Effector CD8-positive, alpha-beta T cell (primary cell): ENCODE data around the gene KCNAB2.
A peak's percentile ranks its signal among the peaks of the same experiment; 100 is the strongest.
"Not testable (repeated sequence)": the region's sequence is repeated elsewhere in the genome, so short reads cannot be mapped to it uniquely, and the experiment has no call there.

ENCODE experiments used
- DNase-seq: peaks from one replicate; lab custom pipeline; 2025; lab: John Stamatoyannopoulos, UW

Gene KCNAB2

GRCh38 chr1:6010554-6010953 is 35.1 kb upstream of the KCNAB2 start:
- DNase-seq: no peak

- DNase-seq: no peak
These were observed 34.3 kb upstream of the KCNAB2 start for GRCh38 chr1:6011161-6011945.

GRCh38 chr1:6011946-6012258 is 33.8 kb upstream of the KCNAB2 start:
- no peak for DNase-seq

- no peak for DNase-seq
These were observed 33.0 kb upstream of the KCNAB2 start for GRCh38 chr1:6012529-6013318.

- no peak for DNase-seq
These were observed 32.2 kb upstream of the KCNAB2 start for GRCh38 chr1:6013491-6013890.

- no peak for DNase-seq
These were observed 31.3 kb upstream of the KCNAB2 start for GRCh38 chr1:6014130-6014999.

- DNase-seq: no peak
These were observed 29.4 kb upstream of the KCNAB2 start for GRCh38 chr1:6016191-6016865.

GRCh38 chr1:6017654-6018053 is 28.0 kb upstream of the KCNAB2 start:
- DNase-seq: not testable (repeated sequence)

GRCh38 chr1:6019166-6019845 is 26.4 kb upstream of the KCNAB2 start:
- DNase-seq: no peak

GRCh38 chr1:6022193-6022592 is 23.5 kb upstream of the KCNAB2 start:
- no peak for DNase-seq

GRCh38 chr1:6023346-6023745 is 22.3 kb upstream of the KCNAB2 start:
- DNase-seq: no peak

- DNase-seq: no peak
These were observed 21.3 kb upstream of the KCNAB2 start for GRCh38 chr1:6024376-6024775.

- DNase-seq: no peak
These were observed 20.2 kb upstream of the KCNAB2 start for GRCh38 chr1:6025269-6026094.

- peak; percentile 81 for DNase-seq
These were observed 19.4 kb upstream of the KCNAB2 start for GRCh38 chr1:6026095-6026809.

GRCh38 chr1:6027591-6027990 is 18.1 kb upstream of the KCNAB2 start:
- DNase-seq: no peak

- peak; percentile 16 for DNase-seq
These were observed 17.4 kb upstream of the KCNAB2 start for GRCh38 chr1:6028042-6028850.

- no peak for DNase-seq
These were observed 16.3 kb upstream of the KCNAB2 start for GRCh38 chr1:6029351-6029750.

GRCh38 chr1:6030132-6030531 is 15.6 kb upstream of the KCNAB2 start:
- DNase-seq: no peak
